WI38 (cell line): ENCODE results near the gene IRS1.

ENCODE experiments used
- H3K4me3 ChIP-seq: 2 replicates; pipeline ENCODE4 v1.5.1; 2011; ENCODE audit warnings: low read depth, mild to moderate bottlenecking, control low read depth, low read length
- CTCF ChIP-seq: IDR thresholded peaks from 2 replicates; pipeline ENCODE4 v1.5.1; 2012; ENCODE audit warnings: low read depth, mild to moderate bottlenecking, control low read depth, low read length

Gene IRS1

GRCh38 chr2:226797289-226797988 lies 2.2 kb downstream of the IRS1 start:
- TF ChIP-seq CTCF = no peak
- H3K4me3 ChIP-seq = peak overlapping the region; percentile 73

DNA sequence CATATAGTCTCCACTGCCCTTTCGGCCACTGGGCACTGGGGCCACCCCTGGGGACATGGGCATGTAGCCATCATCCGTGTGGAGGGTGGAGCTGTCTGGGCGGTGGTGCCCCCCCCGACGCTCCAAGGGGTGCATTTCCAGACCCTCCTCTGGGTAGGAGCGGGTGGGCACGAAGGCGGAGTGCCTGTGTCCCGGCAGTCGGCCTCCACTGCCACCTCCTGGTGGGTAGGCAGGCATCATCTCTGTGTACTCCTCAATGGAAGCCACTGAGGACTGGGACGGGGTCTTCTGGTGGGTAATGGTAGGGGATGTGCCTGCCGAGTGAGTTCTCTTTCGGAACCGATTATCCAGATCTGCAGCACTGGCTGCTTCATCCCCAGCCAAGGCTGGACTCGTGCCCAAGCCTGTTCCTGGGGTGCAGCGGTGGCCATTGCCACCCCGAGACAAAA lies 2.8 kb downstream of the IRS1 start:
- TF ChIP-seq CTCF = peak; percentile 88
- peak overlapping the region; percentile 73 for H3K4me3 ChIP-seq

DNA sequence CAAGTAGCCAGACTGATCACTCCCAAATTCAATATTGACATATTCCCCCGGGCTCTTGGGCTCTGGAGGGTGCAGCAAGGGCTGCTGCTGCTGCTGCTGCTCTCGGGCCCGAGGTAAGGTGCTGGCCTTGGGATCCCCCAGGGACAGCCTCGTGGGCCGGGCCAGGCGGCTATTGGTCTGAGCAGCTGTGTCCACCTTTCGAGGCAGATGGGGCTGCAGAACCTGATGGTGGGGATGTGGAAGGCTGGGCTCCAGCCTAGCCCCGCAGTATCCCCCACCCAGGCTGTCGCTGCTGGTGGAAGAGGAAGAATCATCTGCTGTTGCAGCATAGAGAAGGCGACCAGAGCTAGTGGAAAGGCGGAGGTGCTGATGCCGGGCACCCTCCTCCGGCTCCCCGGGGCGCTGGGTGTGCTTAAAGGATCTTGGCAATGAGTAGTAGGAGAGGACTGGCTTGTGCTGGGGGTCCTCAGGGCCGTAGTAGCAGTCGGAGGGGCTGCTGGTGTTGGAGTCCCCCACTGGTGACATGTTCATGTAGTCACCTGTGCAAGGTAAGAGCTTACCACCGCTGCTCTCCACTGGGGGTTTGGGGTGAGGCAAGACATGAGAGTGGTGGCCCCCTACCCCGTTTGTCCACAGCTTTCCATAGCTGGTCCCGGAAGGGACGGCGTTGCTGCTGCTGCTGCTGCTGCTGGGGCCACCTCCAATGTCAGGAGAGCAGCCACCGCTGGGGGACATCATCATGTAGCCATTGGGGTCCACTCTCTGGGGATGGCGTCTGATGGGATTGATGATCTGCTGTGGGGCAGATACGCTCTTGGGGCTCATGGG lies 3.4 kb downstream of the IRS1 start:
- TF ChIP-seq CTCF = no peak
- H3K4me3 ChIP-seq = peak overlapping the region; percentile 73

DNA sequence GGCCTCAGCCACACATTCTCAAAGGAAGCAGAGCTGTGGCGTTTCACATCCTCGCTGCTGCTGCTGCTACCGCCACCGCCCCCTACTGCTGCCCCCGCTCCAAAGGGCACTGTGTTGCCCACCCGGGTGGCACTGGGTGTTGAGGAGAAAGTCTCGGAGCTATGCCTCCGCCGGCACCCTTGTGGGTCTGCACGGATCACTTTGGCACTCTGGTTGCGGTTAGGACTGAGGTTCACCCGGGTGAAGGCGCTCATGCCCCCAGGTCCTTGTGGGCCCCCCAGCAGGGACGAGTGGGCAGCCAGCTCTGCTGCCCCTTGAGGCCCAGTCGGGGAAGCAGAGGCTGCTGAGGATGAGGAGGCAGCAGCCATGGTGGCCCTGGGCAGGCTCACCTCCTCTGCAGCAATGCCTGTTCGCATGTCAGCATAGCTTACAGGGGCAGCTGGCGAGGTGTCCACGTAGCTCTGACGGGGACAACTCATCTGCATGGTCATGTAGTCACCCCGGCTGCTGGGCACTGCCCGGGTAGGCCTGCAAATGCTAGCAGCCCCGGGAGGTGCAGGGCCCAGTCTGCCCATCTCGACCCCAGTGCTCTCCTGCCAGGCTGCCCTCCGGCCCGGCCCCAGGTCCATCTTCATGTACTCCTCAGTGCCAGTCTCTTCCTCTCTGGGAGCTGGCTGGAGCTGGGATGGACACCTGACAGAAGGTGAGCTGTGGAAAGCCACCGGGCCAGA lies 4.2 kb downstream of the IRS1 start:
- H3K4me3 ChIP-seq = peak overlapping the region; percentile 73
- peak; percentile 10; the same call in 1 of the 2 replicates for TF ChIP-seq CTCF

GRCh38 chr2:226794751-226795171 lies 4.9 kb downstream of the IRS1 start:
- peak overlapping the region; percentile 73 for H3K4me3 ChIP-seq
- TF ChIP-seq CTCF = no peak

GRCh38 chr2:226794196-226794661 lies 5.4 kb downstream of the IRS1 start:
- no peak for TF ChIP-seq CTCF
- peak overlapping the region; percentile 73 for H3K4me3 ChIP-seq
